Stomach smooth muscle (tissue), 2 donors: ENCODE results near the gene SYT17.

ENCODE experiments used
- H3K27ac ChIP-seq: one replicate; pipeline ENCODE4 v1.7.0; 2013; ENCODE audit warnings: mild to moderate bottlenecking, low read length, inconsistent platforms
- H3K27me3 ChIP-seq, 2 donors: one replicate each; pipeline ENCODE4 v1.7.0; 2013; ENCODE audit warnings: low read length in 2 of 2; ENCODE audit not compliant: insufficient read depth in 2 of 2, control insufficient read depth in 1 of 2
- H3K36me3 ChIP-seq, 2 donors: one replicate each; pipeline ENCODE4 v1.7.0; 2013; ENCODE audit warnings: low read length in 2 of 2; ENCODE audit not compliant: control insufficient read depth in 2 of 2, insufficient read depth in 2 of 2
- H3K4me1 ChIP-seq: one replicate; pipeline ENCODE4 v1.7.0; 2013; ENCODE audit warnings: low read length; ENCODE audit not compliant: control insufficient read depth, insufficient read depth
- H3K4me3 ChIP-seq, 2 donors: one replicate each; pipeline ENCODE4 v1.7.0; 2013; ENCODE audit warnings: low read length in 2 of 2
- H3K9ac ChIP-seq, 2 donors: one replicate each; pipeline ENCODE4 v1.7.0; 2013; ENCODE audit warnings: low read length in 2 of 2, mild to moderate bottlenecking in 1 of 2
- H3K9me3 ChIP-seq, 2 donors: one replicate each; pipeline ENCODE4 v1.7.0; 2013; ENCODE audit warnings: low read length in 2 of 2; ENCODE audit not compliant: control insufficient read depth in 2 of 2
- donor health status: healthy.
- donor health status: Pancreatic carcinoma.

Gene SYT17

GRCh38 chr16:19235886-19236285 lies 67.8 kb downstream of the SYT17 start:
- Histone ChIP-seq H3K4me3 (no peak overlapping the region), H3K4me1 (peaks cover 9% of the 10 kb centered on the region), H3K9me3 (peaks cover 0 to 13% of the 10 kb centered on the region in 2 donors), H3K9ac (no peak overlapping the region), H3K27me3 (no peaks in the 10 kb centered on the region), H3K36me3 (no peaks in the 10 kb centered on the region), H3K27ac (no peak overlapping the region)

GRCh38 chr16:19236561-19237209 lies 68.6 kb downstream of the SYT17 start:
- Histone ChIP-seq H3K4me1 (peaks cover 9% of the 10 kb centered on the region), H3K4me3 (no peak overlapping the region), H3K27ac (no peak overlapping the region), H3K9ac (no peak overlapping the region), H3K27me3 (no peaks in the 10 kb centered on the region), H3K9me3 (peaks cover 0 to 13% of the 10 kb centered on the region in 2 donors), H3K36me3 (no peaks in the 10 kb centered on the region)

- no peak overlapping the region for H3K4me3 ChIP-seq
- peaks cover 5% of the 10 kb centered on the region for H3K4me1 ChIP-seq
- H3K27ac ChIP-seq, result no peak overlapping the region
- H3K9me3 ChIP-seq, result peaks cover 0 to 13% of the 10 kb centered on the region in 2 donors
- no peaks in the 10 kb centered on the region for H3K36me3 ChIP-seq
- no peaks in the 10 kb centered on the region for H3K27me3 ChIP-seq
- H3K9ac ChIP-seq, result no peak overlapping the region
These were observed 70.4 kb downstream of the SYT17 start for GRCh38 chr16:19238406-19238805.

- peaks cover 5% of the 10 kb centered on the region for H3K4me1 ChIP-seq
- no peaks in the 10 kb centered on the region for H3K36me3 ChIP-seq
- no peak overlapping the region for H3K4me3 ChIP-seq
- no peaks in the 10 kb centered on the region for H3K27me3 ChIP-seq
- H3K27ac ChIP-seq, result no peak overlapping the region
- H3K9me3 ChIP-seq, result peaks cover 0 to 13% of the 10 kb centered on the region in 2 donors
- no peak overlapping the region for H3K9ac ChIP-seq
These were observed 71.6 kb downstream of the SYT17 start for GRCh38 chr16:19239511-19240155.

GRCh38 chr16:19240494-19240893 lies 72.5 kb downstream of the SYT17 start:
- Histone ChIP-seq H3K9me3 (peaks cover 0 to 5% of the 10 kb centered on the region in 2 donors), H3K4me3 (no peak overlapping the region), H3K27ac (no peak overlapping the region), H3K36me3 (no peaks in the 10 kb centered on the region), H3K4me1 (peaks cover 5% of the 10 kb centered on the region), H3K27me3 (no peaks in the 10 kb centered on the region), H3K9ac (no peak overlapping the region)

GRCh38 chr16:19241512-19241911 lies 73.5 kb downstream of the SYT17 start:
- H3K27me3 ChIP-seq, result no peaks in the 10 kb centered on the region
- H3K9me3 ChIP-seq, result no peaks in the 10 kb centered on the region
- peaks cover 5% of the 10 kb centered on the region for H3K4me1 ChIP-seq
- H3K4me3 ChIP-seq, result no peak overlapping the region
- no peak overlapping the region for H3K27ac ChIP-seq
- H3K9ac ChIP-seq, result no peak overlapping the region
- H3K36me3 ChIP-seq, result no peaks in the 10 kb centered on the region

GRCh38 chr16:19242186-19242585 lies 74.1 kb downstream of the SYT17 start:
- Histone ChIP-seq H3K27ac (no peak overlapping the region), H3K9ac (no peak overlapping the region), H3K9me3 (no peaks in the 10 kb centered on the region), H3K4me1 (peaks cover 5% of the 10 kb centered on the region), H3K27me3 (no peaks in the 10 kb centered on the region), H3K36me3 (no peaks in the 10 kb centered on the region), H3K4me3 (no peak overlapping the region)

GRCh38 chr16:19242987-19243575 lies 75.0 kb downstream of the SYT17 start:
- no peak overlapping the region for H3K4me3 ChIP-seq
- no peaks in the 10 kb centered on the region for H3K27me3 ChIP-seq
- H3K9ac ChIP-seq, result no peak overlapping the region
- H3K4me1 ChIP-seq, result peaks cover 5% of the 10 kb centered on the region
- no peaks in the 10 kb centered on the region for H3K9me3 ChIP-seq
- H3K36me3 ChIP-seq, result no peaks in the 10 kb centered on the region
- no peak overlapping the region for H3K27ac ChIP-seq

- H3K36me3 ChIP-seq, result no peaks in the 10 kb centered on the region
- no peak overlapping the region for H3K4me3 ChIP-seq
- no peak overlapping the region for H3K27ac ChIP-seq
- H3K9ac ChIP-seq, result no peak overlapping the region
- H3K27me3 ChIP-seq, result no peaks in the 10 kb centered on the region
- no peaks in the 10 kb centered on the region for H3K9me3 ChIP-seq
- H3K4me1 ChIP-seq, result no peaks in the 10 kb centered on the region
These were observed 77.4 kb downstream of the SYT17 start for GRCh38 chr16:19245326-19245925.

GRCh38 chr16:19252904-19253303 lies 84.9 kb downstream of the SYT17 start:
- H3K27me3 ChIP-seq, result no peaks in the 10 kb centered on the region
- H3K4me3 ChIP-seq, result no peak overlapping the region
- H3K36me3 ChIP-seq, result no peaks in the 10 kb centered on the region
- no peak overlapping the region for H3K27ac ChIP-seq
- H3K9me3 ChIP-seq, result no peaks in the 10 kb centered on the region
- no peak overlapping the region for H3K9ac ChIP-seq
- H3K4me1 ChIP-seq, result no peaks in the 10 kb centered on the region
